UCSD-AML1 (cell line): ENCODE results near the gene CRIP3.
"Not testable (repeated sequence)": the region's sequence is repeated elsewhere in the genome, so short reads cannot be mapped to it uniquely, and the experiment has no call there.

Experiments used
- DNase-seq: peaks from one replicate; lab custom pipeline; 2025; ENCODE audit not compliant: unreplicated experiment; lab: John Stamatoyannopoulos, UW

The CRIP3 gene

GRCh38 chr6:43308101-43308989 is at the start of gene CRIP3:
CRIP3 (minus strand) TSS chr6:43308826; CDS start chr6:43308792, 34 bp downstream.
- no peak for DNase-seq

- no peak for DNase-seq
Observed at GRCh38 chr6:43355862-43356590, 47.4 kb upstream of the CRIP3 start.

- not testable (repeated sequence) for DNase-seq
Observed at GRCh38 chr6:43351951-43352350, 43.3 kb upstream of the CRIP3 start.

GRCh38 chr6:43347444-43347843 is 38.8 kb upstream of the CRIP3 start:
- no peak for DNase-seq

GRCh38 chr6:43347021-43347420 is 38.4 kb upstream of the CRIP3 start:
- DNase-seq, result no peak

GRCh38 chr6:43346243-43346642 is 37.6 kb upstream of the CRIP3 start:
- DNase-seq, result not testable (repeated sequence)

GRCh38 chr6:43339168-43339567 is 30.5 kb upstream of the CRIP3 start:
- no peak for DNase-seq

GRCh38 chr6:43338243-43338642 is 29.6 kb upstream of the CRIP3 start:
- no peak for DNase-seq

- DNase-seq, result no peak
Observed at GRCh38 chr6:43336382-43336781, 27.8 kb upstream of the CRIP3 start.

GRCh38 chr6:43335469-43335868 is 26.8 kb upstream of the CRIP3 start:
- no peak for DNase-seq

- DNase-seq, result no peak
Observed at GRCh38 chr6:43334466-43335095, 26.0 kb upstream of the CRIP3 start.

- DNase-seq, result no peak
Observed at GRCh38 chr6:43331891-43332290, 23.3 kb upstream of the CRIP3 start.

GRCh38 chr6:43331470-43331869 is 22.8 kb upstream of the CRIP3 start:
- no peak for DNase-seq

- no peak for DNase-seq
Observed at GRCh38 chr6:43328528-43328927, 19.9 kb upstream of the CRIP3 start.

GRCh38 chr6:43325876-43326275 is 17.2 kb upstream of the CRIP3 start:
- no peak for DNase-seq

GRCh38 chr6:43318011-43318410 is 9.4 kb upstream of the CRIP3 start:
- no peak for DNase-seq

GRCh38 chr6:43313813-43314212 is 5.2 kb upstream of the CRIP3 start:
- DNase-seq, result no peak

GRCh38 chr6:43311666-43312065 is 3.0 kb upstream of the CRIP3 start:
- no peak for DNase-seq

- DNase-seq, result no peak
Observed at GRCh38 chr6:43310624-43311023, 2.0 kb upstream of the CRIP3 start.

- DNase-seq, result no peak
Observed at GRCh38 chr6:43310134-43310533, 1.5 kb upstream of the CRIP3 start.

- no peak for DNase-seq
Observed at GRCh38 chr6:43308990-43309477, 408 bp upstream of the CRIP3 start.
